A549 (cell line): Measurements from ENCODE around the gene RGS6. TPM values are rescaled to one million over a fixed set of nuclear protein-coding genes. Genes with fewer than 3 reads are reported as not detected.

Experiments
- ATAC-seq, 2 experiments: fragments of 200-7000 bp in 1 of 2; fragments of >200 bp in 1 of 2; cut with Nextera tagmentation in 1 of 2; cut with Tn5 transposase in 1 of 2; 3 replicates each; pipeline versions ENCODE4 v1.8.0 to v1.9.1; 2018 to 2020; ENCODE audit warnings: mild to moderate bottlenecking in 1 of 2, moderate library complexity in 1 of 2
- CTCF ChIA-PET: fragments of 300-600 bp; sonication (Branson Sonifier 250); formaldehyde crosslinking; extraction: SDS; loops from one replicate; lab custom pipeline; 2021; ENCODE audit warnings: antibody characterized with exemption, inconsistent platforms; lab: Yijun Ruan, JAX
- POLR2A ChIA-PET: fragments of 350-600 bp; formaldehyde crosslinking; extraction: SDS; loops from one replicate; lab custom pipeline; 2021; ENCODE audit warnings: antibody characterized with exemption, inconsistent platforms; lab: Yijun Ruan, JAX
- DNase-seq, 2 experiments: peaks; one replicate each; pipeline versions ENCODE4 v3.0.0 to v3.0.0-alpha.2; 2011 to 2016; ENCODE audit warnings: low read depth in 1 of 2, low spot score in 1 of 2
- FAIRE-seq: peaks from 2 replicates; lab custom pipeline; 2011; peaks lifted over from hg19 to GRCh38; lab: Jason Lieb, UNC
- H3K27ac ChIP-seq, 2 experiments: fragments of >200 bp; sonication (Bioruptor Twin); formaldehyde crosslinking; 3 replicates each; pipeline ENCODE4 v1.5.1; 2016 to 2017
- H3K4me1 ChIP-seq: fragments of >200 bp; sonication (Bioruptor Twin); formaldehyde crosslinking; 3 replicates; pipeline ENCODE4 v1.6.1; 2016
- H3K4me2 ChIP-seq: fragments of >200 bp; sonication (Bioruptor Twin); formaldehyde crosslinking; 3 replicates; pipeline ENCODE4 v1.6.1; 2016
- H3K4me3 ChIP-seq: fragments of >200 bp; sonication (Bioruptor Twin); formaldehyde crosslinking; 3 replicates; pipeline ENCODE4 v1.5.1; 2016
- H3K9me3 ChIP-seq: fragments of >200 bp; sonication (Bioruptor Twin); formaldehyde crosslinking; 3 replicates; pipeline ENCODE4 v1.6.1; 2016
- ATOH8 ChIP-seq: fragments of 250-450 bp; sonication (Bioruptor Pico); IDR thresholded peaks from 2 replicates; pipeline ENCODE4 v1.5.0; 2020; ENCODE audit warnings: low read depth, mild to moderate bottlenecking, moderate library complexity
- BHLHE40 ChIP-seq: IDR thresholded peaks from 2 replicates; pipeline ENCODE4 v1.6.1; 2012; ENCODE audit warnings: low read depth, low read length, inconsistent platforms
- CEBPB ChIP-seq, 2 experiments: fragments of >200 bp in 1 of 2; sonication (Bioruptor Twin) in 1 of 2; formaldehyde crosslinking in 1 of 2; IDR thresholded peaks; 2 replicates each; pipeline ENCODE4 v1.6.1; 2012 to 2016
- CHD2 ChIP-seq: fragments of 150-350 bp; IDR thresholded peaks from 2 replicates; pipeline ENCODE4 v1.6.1; 2014; ENCODE audit warnings: low read length; ENCODE audit not compliant: partially characterized antibody
- EP300 ChIP-seq, 2 experiments: fragments of >200 bp; sonication (Bioruptor Twin); formaldehyde crosslinking; IDR thresholded peaks; 2 replicates in 1 of 2; 3 replicates in 1 of 2; pipeline ENCODE4 v1.6.1; 2016 to 2017
- ESRRA ChIP-seq: fragments of 150-350 bp; IDR thresholded peaks from 2 replicates; pipeline ENCODE4 v1.6.1; 2014; ENCODE audit warnings: mild to moderate bottlenecking, low read length, borderline replicate concordance
- FOSL2 ChIP-seq, 2 experiments: fragments of 450-650 bp in 1 of 2; fragments of >200 bp in 1 of 2; sonication (Bioruptor Twin) in 1 of 2; formaldehyde crosslinking; IDR thresholded peaks; 2 replicates each; pipeline versions ENCODE4 v1.5.0 to v1.6.1; 2016 to 2020; ENCODE audit warnings: mild to moderate bottlenecking in 1 of 2, moderate library complexity in 1 of 2
- FOXS1 ChIP-seq: fragments of 250-450 bp; sonication (Bioruptor Pico); IDR thresholded peaks from 2 replicates; pipeline ENCODE4 v1.5.0; 2020; ENCODE audit warnings: mild to moderate bottlenecking, moderate library complexity
- HES2 ChIP-seq: fragments of >200 bp; sonication (Bioruptor Twin); formaldehyde crosslinking; IDR thresholded peaks from 2 replicates; pipeline ENCODE4 v1.6.1; 2016
- HEYL ChIP-seq: fragments of 250-450 bp; sonication (Bioruptor Pico); IDR thresholded peaks from 2 replicates; pipeline ENCODE4 v1.8.0; 2021; ENCODE audit warnings: mild to moderate bottlenecking, moderate library complexity
- HOXB13 ChIP-seq: fragments of 250-450 bp; sonication (Bioruptor Pico); IDR thresholded peaks from 2 replicates; pipeline ENCODE4 v1.5.0; 2020; ENCODE audit warnings: low read depth, mild to moderate bottlenecking, moderate library complexity
- JUNB ChIP-seq: fragments of >200 bp; sonication (Bioruptor Twin); formaldehyde crosslinking; IDR thresholded peaks from 2 replicates; pipeline ENCODE4 v1.6.1; 2016
- KDM1A ChIP-seq: fragments of 200-600 bp; sonication (generic); IDR thresholded peaks from 2 replicates; pipeline ENCODE4 v1.6.1; 2016; ENCODE audit warnings: low read depth, mild to moderate bottlenecking
- KDM5A ChIP-seq: fragments of 200-600 bp; sonication (generic); IDR thresholded peaks from 2 replicates; pipeline ENCODE4 v1.6.1; 2016; ENCODE audit warnings: antibody characterized with exemption, mild to moderate bottlenecking
- MAFK ChIP-seq: fragments of 450-650 bp; IDR thresholded peaks from 2 replicates; pipeline ENCODE4 v1.6.1; 2014; ENCODE audit not compliant: partially characterized antibody
- MAX ChIP-seq: IDR thresholded peaks from 2 replicates; pipeline ENCODE4 v1.6.1; 2012
- MYC ChIP-seq: IDR thresholded peaks from 2 replicates; pipeline ENCODE4 v1.6.1; 2012; ENCODE audit warnings: mild to moderate bottlenecking, inconsistent platforms, low read length, improper control_type of control experiment, borderline replicate concordance
- PBX3 ChIP-seq: IDR thresholded peaks from 2 replicates; pipeline ENCODE4 v1.6.1; 2012
- PHF8 ChIP-seq: fragments of 200-600 bp; sonication (generic); IDR thresholded peaks from 2 replicates; pipeline ENCODE4 v1.6.1; 2016; ENCODE audit warnings: low read depth, mild to moderate bottlenecking, antibody characterized with exemption, moderate library complexity, borderline replicate concordance
- POLR2AphosphoS2 ChIP-seq: conservative IDR thresholded peaks from 2 replicates; pipeline ENCODE4 v1.6.1; 2012; ENCODE audit warnings: low read length, improper control_type of control experiment, inconsistent platforms
- RARB ChIP-seq: fragments of 250-450 bp; sonication (Bioruptor Pico); IDR thresholded peaks from 2 replicates; pipeline ENCODE4 v1.8.0; 2021; ENCODE audit warnings: mild to moderate bottlenecking, moderate library complexity
- SMC3 ChIP-seq: fragments of >200 bp; sonication (Bioruptor Twin); formaldehyde crosslinking; IDR thresholded peaks from 3 replicates; pipeline ENCODE4 v1.6.1; 2018; ENCODE audit warnings: inconsistent platforms
- SREBF2 ChIP-seq: fragments of 450-650 bp; IDR thresholded peaks from 2 replicates; pipeline ENCODE4 v1.6.1; 2014; ENCODE audit warnings: mild to moderate bottlenecking, moderate library complexity
- TP53 ChIP-seq: fragments of 250-450 bp; sonication (Bioruptor Pico); IDR thresholded peaks from 2 replicates; pipeline ENCODE4 v1.5.0; 2021; ENCODE audit warnings: mild to moderate bottlenecking, moderate library complexity
- USF2 ChIP-seq: fragments of 450-650 bp; IDR thresholded peaks from 2 replicates; pipeline ENCODE4 v1.6.1; 2014; ENCODE audit warnings: antibody characterized with exemption
- ZFP36 ChIP-seq: fragments of 450-650 bp; IDR thresholded peaks from 2 replicates; pipeline ENCODE4 v1.6.1; 2014; ENCODE audit warnings: borderline replicate concordance; ENCODE audit not compliant: partially characterized antibody
- ZNF302 ChIP-seq: fragments of 250-450 bp; sonication (Bioruptor Pico); IDR thresholded peaks from 2 replicates; pipeline ENCODE4 v1.9.0; 2021; ENCODE audit warnings: inconsistent platforms, mild to moderate bottlenecking, moderate library complexity
- whole genome bisulfite sequencing: methylation state at CpG from one replicate; pipeline ENCODE4 v1.1.6; 2017; ENCODE audit errors: missing lambda C conversion rate; 5-methylcytosine and 5-hydroxymethylcytosine counted together
- polyA plus RNA-seq, 4 experiments: library from polyadenylated mRNA; depleted of rRNA in 3 of 4; stranded (reverse); fragments of >200 nt; fragmentation: RNase III in 1 of 4; extraction: RNeasy Plus Mini Kit Qiagen cat#74134 plus additional on column Dnase treatment in 1 of 4; gene quantifications; 2 replicates in 3 of 4; 3 replicates in 1 of 4; pipeline ENCODE4 v1.2.3, GENCODE V29; 2011 to 2017

The RGS6 gene
- polyA plus RNA-seq, 2 of the 4 experiments (the other 2 are of a cell fraction), result not detected

GRCh38 chr14:72215080-72215479 is 282.9 kb downstream of the RGS6 start:
- Histone ChIP-seq H3K4me2 (no peak overlapping the region), H3K4me1 (no peaks in the 10 kb centered on the region), H3K27ac (no peak overlapping the region), H3K4me3 (no peak overlapping the region), H3K9me3 (no peaks in the 10 kb centered on the region)
- no peak for TF ChIP-seq PBX3
- ChIA-PET CTCF (no interaction called here), POLR2A (no interaction called here)
- FAIRE-seq, result no peak
- WGBS, result 3% methylated on average over 2 of the region's 2 CpGs
- ATAC-seq, result no peak
- no peak for DNase-seq

- WGBS, result 7% methylated on average over 1 of the region's 1 CpG
These were observed 284.9 kb downstream of the RGS6 start for GRCh38 chr14:72217135-72217534.

GRCh38 chr14:72222046-72222445 is 289.8 kb downstream of the RGS6 start:
- FAIRE-seq (no peak), ATAC-seq (no peak)
- CTCF ChIA-PET, result interaction anchor here (0.6 to 1.0 kb wide), 2 partner anchors 16 to 51 kb away, joined by 3 to 4 read pairs; no protein-coding TSS in a partner anchor
- H3K4me1 ChIP-seq, result no peaks in the 10 kb centered on the region
- 0% methylated on average over 1 of the region's 1 CpG for WGBS
- H3K4me2 ChIP-seq, result no peak overlapping the region
- POLR2A ChIA-PET, result no interaction called here
- TF ChIP-seq ATOH8 (CRISPR knock-in tag) (no peak), USF2 (no peak), HES2 (no peak), SMC3 (no peak), FOXS1 (no peak), KDM5A (no peak), CEBPB (IDR thresholded peaks at IDR 0.05) (no peak), JUNB (no peak)
- TF ChIP-seq, all 56 proteins: peak for 0
- no peak overlapping the region for H3K27ac ChIP-seq
- no peak overlapping the region for H3K4me3 ChIP-seq
- DNase-seq, result no peak
- H3K9me3 ChIP-seq, result no peaks in the 10 kb centered on the region

More at GRCh38 chr14:72217135-72217534, 284.9 kb downstream of the RGS6 start:
- CTCF ChIA-PET, result no interaction called here
- DNase-seq, result no peak
- no peak for ATAC-seq
- Histone ChIP-seq H3K27ac (no peak overlapping the region), H3K4me3 (no peak overlapping the region), H3K9me3 (no peaks in the 10 kb centered on the region), H3K4me2 (no peak overlapping the region), H3K4me1 (no peaks in the 10 kb centered on the region)
- FAIRE-seq, result no peak
- POLR2A ChIA-PET, result no interaction called here
- TF ChIP-seq MAX, result no peak
- no peak for TF ChIP-seq CHD2
- no peak for TF ChIP-seq ESRRA

- Histone ChIP-seq H3K9me3 (no peaks in the 10 kb centered on the region), H3K4me2 (no peak overlapping the region), H3K4me3 (no peak overlapping the region), H3K27ac (no peak overlapping the region), H3K4me1 (no peaks in the 10 kb centered on the region)
- ChIA-PET CTCF (no interaction called here), POLR2A (no interaction called here)
- TF ChIP-seq FOSL2 (IDR thresholded peaks at IDR 0.05) (no peak), FOSL2 (CRISPR knock-in tag; IDR thresholded peaks at IDR 0.05) (no peak), ZFP36 (no peak), SREBF2 (no peak), HOXB13 (CRISPR knock-in tag) (no peak), PHF8 (no peak), EP300 (IDR thresholded peaks at IDR 0.05) (no peak), TP53 (CRISPR knock-in tag) (no peak), KDM5A (no peak), HEYL (CRISPR knock-in tag) (no peak), MYC (no peak), POLR2AphosphoS2 (no peak), JUNB (no peak), CEBPB (IDR thresholded peaks at IDR 0.05) (no peak), MAFK (no peak), ZNF302 (CRISPR knock-in tag) (no peak), MAX (no peak), RARB (no peak), KDM1A (no peak), BHLHE40 (no peak)
- WGBS, result 17% methylated on average over 22 of the region's 22 CpGs
- ATAC-seq, result no peak; a peak in 1 of 6 replicates
- FAIRE-seq, result no peak
- peak in 1 of 2 experiments; percentile 3 for DNase-seq
These were observed 304.4 kb downstream of the RGS6 start for GRCh38 chr14:72236629-72237028.
